Adrenal gland (tissue), 12 donors: Measurements from ENCODE around the gene ZMYM2. TPM values are rescaled to one million over a fixed set of nuclear protein-coding genes. Genes with fewer than 3 reads are reported as not detected.

Experiments
- DNase-seq, 7 donors: peaks; one replicate each; pipeline ENCODE4 v3.0.0-alpha.2; 2019 to 2020
- H3K27ac ChIP-seq, 5 donors: fragments of 200-600 bp; sonication (generic) in 4 of 5; 1 replicate in 3 of 5; 2 replicates in 2 of 5; pipeline versions ENCODE4 v1.5.1 to v1.8.0; 2016 to 2020; ENCODE audit warnings: mild to moderate bottlenecking in 1 of 5
- H3K27me3 ChIP-seq: fragments of 200-600 bp; 2 replicates; pipeline ENCODE4 v1.8.0; 2021
- H3K36me3 ChIP-seq, 2 donors: fragments of 200-600 bp; replicated peaks in 1 of 2; 1 replicate in 1 of 2; 2 replicates in 1 of 2; pipeline versions ENCODE4 v1.5.1 to v1.8.0; 2018 to 2022
- H3K4me1 ChIP-seq, 2 donors: fragments of 200-600 bp; replicated peaks in 1 of 2; 1 replicate in 1 of 2; 2 replicates in 1 of 2; pipeline versions ENCODE4 v1.5.1 to v1.8.0; 2018 to 2021
- H3K4me3 ChIP-seq, 4 donors: fragments of 200-600 bp; sonication (generic) in 3 of 4; one replicate each; pipeline ENCODE4 v1.5.1; 2016 to 2018
- H3K9me3 ChIP-seq, 3 donors: fragments of 200-600 bp; sonication (generic) in 1 of 3; replicated peaks in 1 of 3; 1 replicate in 2 of 3; 2 replicates in 1 of 3; pipeline versions ENCODE4 v1.5.1 to v1.8.0; 2016 to 2021
- CTCF ChIP-seq, 6 experiments: fragments of 450-650 bp in 4 of 6; fragments of 200-600 bp in 2 of 6; sonication (generic) in 1 of 6; IDR thresholded peaks; 1 replicate in 5 of 6; 2 replicates in 1 of 6; pipeline versions ENCODE4 v1.5.1 to v1.8.0; 2016 to 2021; ENCODE audit warnings: antibody characterized with exemption in 6 of 6, mild to moderate bottlenecking in 2 of 6, moderate library complexity in 1 of 6
- POLR2A ChIP-seq, 2 donors: fragments of 450-650 bp; IDR thresholded peaks; one replicate each; pipeline ENCODE4 v1.6.1; 2017; ENCODE audit warnings: antibody characterized with exemption in 2 of 2, mild to moderate bottlenecking in 2 of 2, moderate library complexity in 1 of 2
- WGBS, 4 donors: extraction: QIAGEN DNeasy Blood & Tissue Kit in 2 of 4; methylation state at CpG; one replicate each; pipeline versions ENCODE4 v1.1.5 to v1.1.7; 2013 to 2017; 5-methylcytosine and 5-hydroxymethylcytosine counted together
- intact Hi-C, 2 donors: fragments of 100-400 bp; cut with DNase I; formaldehyde crosslinking; loops; one replicate each; pipeline versions ENCODE4 v1.14.1 to v1.15.0; 2022 to 2023
- polyA plus RNA-seq, 3 donors: library from polyadenylated mRNA; stranded (reverse); fragments of 200-250 nt in 2 of 3; fragments of 350-450 nt in 1 of 3; fragmentation: Illumina TruSeq in 1 of 3; extraction: RNeasy Lipid Tissue Mini Kit (QIAGEN cat#74804) in 1 of 3; gene quantifications; one replicate each; pipeline ENCODE4 v1.2.3, GENCODE V29; 2013 to 2014
- total RNA-seq, 9 donors: library from RNA; depleted of rRNA in 4 of 9; stranded (reverse); fragments of >200 nt in 4 of 9; fragments of 120-200 nt in 1 of 9; fragmentation: NEBNext Ultra II Directional in 1 of 9; extraction: Animal tissue kit (Norgen Biotek cat#: 25700) in 1 of 9; gene quantifications; one replicate each; pipeline versions ENCODE4 v1.1.0 to v1.2.4, GENCODE V29; 2013 to 2023
- donor health status: healthy with polysubstance abuse.
- donor health status: Bipolar disorder and iron deficiency.
- donor health status: DM: yes; HTN: yes; CAD: no.
- donor health status: DM: no; HTN: no; CAD: no.
- donor health status: DM: no; HTN: no; CAD: no.
- donor health status: DM: yes; HTN: yes; CAD: no.

The ZMYM2 gene
- total and polyA plus RNA-seq, 12 donors: 28.0 to 125 (median 73.8) TPM

GRCh38 chr13:20017365-20017711 lies 58.8 kb downstream of the ZMYM2 start:
- DNase-seq: no peak
- Histone ChIP-seq H3K4me1 (no peaks in the 10 kb centered on the region), H3K27ac (no peak overlapping the region), H3K9me3 (peaks cover 0 to 16% (median 9%) of the 10 kb centered on the region in 3 donors), H3K4me3 (no peak overlapping the region), H3K36me3 (peaks cover 0 to 14% of the 10 kb centered on the region in 2 donors), H3K27me3 (no peaks in the 10 kb centered on the region)
- WGBS, 4 donors: 88 to 100% (median 93%) methylated on average over 1 of the region's 1 CpG
- intact Hi-C loops: no loop called here
- TF ChIP-seq POLR2A (IDR thresholded peaks at IDR 0.05) (no peak), CTCF (IDR thresholded peaks at IDR 0.05) (no peak)

GRCh38 chr13:20019043-20019442 lies 60.5 kb downstream of the ZMYM2 start:
- peaks cover 0 to 14% of the 10 kb centered on the region in 2 donors for H3K36me3 ChIP-seq
- peaks cover 0 to 16% (median 9%) of the 10 kb centered on the region in 3 donors for H3K9me3 ChIP-seq
- no peak for DNase-seq
- no peaks in the 10 kb centered on the region for H3K27me3 ChIP-seq
- no peak overlapping the region for H3K4me3 ChIP-seq
- no peaks in the 10 kb centered on the region for H3K4me1 ChIP-seq
- no peak overlapping the region for H3K27ac ChIP-seq
- TF ChIP-seq POLR2A (IDR thresholded peaks at IDR 0.05): no peak
- TF ChIP-seq CTCF (IDR thresholded peaks at IDR 0.05): no peak
- intact Hi-C loops: no loop called here
- WGBS, 4 donors: 95 to 100% (median 95%) methylated on average over 2 of the region's 2 CpGs

GRCh38 chr13:20024702-20025101 lies 66.2 kb downstream of the ZMYM2 start:
- intact Hi-C loops: no loop called here
- Histone ChIP-seq H3K27me3 (no peaks in the 10 kb centered on the region), H3K4me1 (no peaks in the 10 kb centered on the region), H3K36me3 (peaks cover 0 to 30% of the 10 kb centered on the region in 2 donors), H3K9me3 (no peaks in the 10 kb centered on the region), H3K4me3 (no peak overlapping the region), H3K27ac (no peak overlapping the region)
- TF ChIP-seq CTCF (IDR thresholded peaks at IDR 0.05) (no peak), POLR2A (IDR thresholded peaks at IDR 0.05) (no peak)
- 71 to 80% (median 75%) methylated on average over 2 of the region's 2 CpGs for WGBS, 4 donors
- no peak for DNase-seq

- WGBS, 4 donors: 71 to 84% (median 80%) methylated on average over 4 of the region's 4 CpGs
- no peaks in the 10 kb centered on the region for H3K27me3 ChIP-seq
- no peak for DNase-seq
- H3K9me3 ChIP-seq: no peaks in the 10 kb centered on the region
- H3K36me3 ChIP-seq: peaks cover 0 to 44% of the 10 kb centered on the region in 2 donors
- H3K27ac ChIP-seq: no peak overlapping the region
- no peaks in the 10 kb centered on the region for H3K4me1 ChIP-seq
- no peak overlapping the region for H3K4me3 ChIP-seq
- intact Hi-C loops: no loop called here
- TF ChIP-seq CTCF (IDR thresholded peaks at IDR 0.05) (no peak), POLR2A (IDR thresholded peaks at IDR 0.05) (no peak)
Measured at GRCh38 chr13:20028953-20029352, 70.4 kb downstream of the ZMYM2 start.
